Measurements from ENCODE around the gene PRSS48.

PRSS48 gene

DNA sequence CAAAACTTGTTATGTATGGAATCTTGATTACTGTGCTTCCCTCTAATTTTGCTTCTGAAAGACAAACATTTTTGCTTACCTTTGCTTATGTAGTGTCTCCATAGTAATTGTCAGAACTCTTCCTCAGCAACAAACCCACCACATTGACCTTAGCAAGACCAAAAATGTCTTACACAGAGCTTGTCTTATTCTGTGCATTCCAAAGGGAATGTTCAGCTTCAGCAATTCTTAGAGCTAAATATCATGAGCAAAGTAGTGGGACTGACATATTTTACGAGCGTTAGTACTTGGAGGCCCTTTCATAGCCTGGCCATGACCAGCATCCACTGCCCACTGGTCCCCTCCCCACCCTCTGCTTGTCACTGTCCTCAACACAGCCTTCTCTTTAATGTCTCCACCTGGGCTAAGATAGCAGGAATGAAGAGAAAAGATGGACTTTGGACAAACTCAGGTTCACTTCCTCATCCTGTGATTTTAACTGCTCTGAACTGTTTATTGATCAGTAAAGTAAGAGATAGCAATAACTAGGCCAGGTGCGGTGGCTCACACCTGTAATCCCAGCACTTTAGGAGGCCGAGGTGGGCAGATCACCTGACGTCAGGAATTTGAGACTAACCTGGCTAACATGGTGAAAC, 63.9 kb downstream of the PRSS48 start:
- H3K27me3 ChIP-seq (ENCODE audit: control insufficient read depth, insufficient read depth, low read length), result no peaks in the 10 kb centered on the region
- no peaks in the 10 kb centered on the region for H3K4me1 ChIP-seq (ENCODE audit: control insufficient read depth, low read depth, low read length)
- no peak overlapping the region for H3K9ac ChIP-seq (ENCODE audit: low read length)
- H3K4me3 ChIP-seq (ENCODE audit: low read length), result no peak overlapping the region
- H3K36me3 ChIP-seq (ENCODE audit: control insufficient read depth, low read depth, low read length), result no peaks in the 10 kb centered on the region
- no peaks in the 10 kb centered on the region for H3K9me3 ChIP-seq (ENCODE audit: control insufficient read depth, low read depth, low read length)
- no peak overlapping the region for H3K27ac ChIP-seq (ENCODE audit: low read length)

Measured in iPS-18a (cell line).